ENCODE measurements around the gene KLF16.

Gene KLF16

GRCh38 chr19:1855828-1856255, 7.5 kb downstream of the KLF16 start:
- H3K36me3 ChIP-seq (ENCODE audit: insufficient read depth, low read length), result 0 out of 2 replicates have a peak, but pooled peaks cover 4% of the 10 kb centered on the region
- H3K27ac ChIP-seq, result peak overlapping the region; percentile 61; the same call in 1 of the 2 replicates
- no peak for TF ChIP-seq FOXP2 (optimal IDR thresholded peaks at IDR 0.05; ENCODE audit: control extremely low read depth, extremely low read length, insufficient read depth)
- no peak; the same call in 1 of the 2 replicates for TF ChIP-seq POLR2AphosphoS5 (IDR thresholded peaks at IDR 0.05; ENCODE audit: borderline replicate concordance, low read depth, low read length)
- no peak for TF ChIP-seq EZH2 (IDR thresholded peaks at IDR 0.05)
- no peak overlapping the region for H3K9ac ChIP-seq (ENCODE audit: insufficient read length)
- no peak for DNase-seq (ENCODE audit: low read depth, low spot score)
- H3K9me3 ChIP-seq (ENCODE audit: low read depth, low read length), result no peaks in the 10 kb centered on the region
- no peak overlapping the region for H3K4me3 ChIP-seq

GRCh38 chr19:1855040-1855827, 8.1 kb downstream of the KLF16 start:
- DNase-seq (ENCODE audit: low read depth, low spot score), result no peak
- Histone ChIP-seq H3K4me3 (peak overlapping the region; percentile 70), H3K27ac (peak overlapping the region; percentile 81), H3K9ac (ENCODE audit: insufficient read length) (peak overlapping the region; percentile 41), H3K9me3 (ENCODE audit: low read depth, low read length) (no peaks in the 10 kb centered on the region), H3K36me3 (ENCODE audit: insufficient read depth, low read length) (0 out of 2 replicates have a peak, but pooled peaks cover 4% of the 10 kb centered on the region)
- TF ChIP-seq FOXP2 (optimal IDR thresholded peaks at IDR 0.05; ENCODE audit: control extremely low read depth, extremely low read length, insufficient read depth) (no peak), EZH2 (IDR thresholded peaks at IDR 0.05) (no peak), POLR2AphosphoS5 (IDR thresholded peaks at IDR 0.05; ENCODE audit: borderline replicate concordance, low read depth, low read length) (peak; percentile 33; the same call in 1 of the 2 replicates)

- no peaks in the 10 kb centered on the region for H3K9me3 ChIP-seq (ENCODE audit: low read depth, low read length)
- H3K9ac ChIP-seq (ENCODE audit: insufficient read length), result peak overlapping the region; percentile 41
- H3K4me3 ChIP-seq, result peak overlapping the region; percentile 70
- H3K27ac ChIP-seq, result peak overlapping the region; percentile 81
- 0 out of 2 replicates have a peak, but pooled peaks cover 4% of the 10 kb centered on the region for H3K36me3 ChIP-seq (ENCODE audit: insufficient read depth, low read length)
- DNase-seq (ENCODE audit: low read depth, low spot score), result no peak
- TF ChIP-seq EZH2 (IDR thresholded peaks at IDR 0.05) (no peak), POLR2AphosphoS5 (IDR thresholded peaks at IDR 0.05; ENCODE audit: borderline replicate concordance, low read depth, low read length) (no peak), FOXP2 (optimal IDR thresholded peaks at IDR 0.05; ENCODE audit: control extremely low read depth, extremely low read length, insufficient read depth) (no peak)
Measured at GRCh38 chr19:1854542-1855039, 8.8 kb downstream of the KLF16 start.

GRCh38 chr19:1854039-1854541, 9.3 kb downstream of the KLF16 start:
- DNase-seq (ENCODE audit: low read depth, low spot score), result no peak
- Histone ChIP-seq H3K9me3 (ENCODE audit: low read depth, low read length) (no peaks in the 10 kb centered on the region), H3K27ac (peak overlapping the region; percentile 81), H3K36me3 (ENCODE audit: insufficient read depth, low read length) (0 out of 2 replicates have a peak, but pooled peaks cover 4% of the 10 kb centered on the region), H3K4me3 (no peak overlapping the region), H3K9ac (ENCODE audit: insufficient read length) (no peak overlapping the region)
- no peak for TF ChIP-seq POLR2AphosphoS5 (IDR thresholded peaks at IDR 0.05; ENCODE audit: borderline replicate concordance, low read depth, low read length)
- TF ChIP-seq EZH2 (IDR thresholded peaks at IDR 0.05), result no peak
- TF ChIP-seq FOXP2 (optimal IDR thresholded peaks at IDR 0.05; ENCODE audit: control extremely low read depth, extremely low read length, insufficient read depth), result no peak

GRCh38 chr19:1853295-1854038, 9.9 kb downstream of the KLF16 start:
- H3K27ac ChIP-seq, result peak overlapping the region; percentile 91
- no peak for DNase-seq (ENCODE audit: low read depth, low spot score)
- H3K4me3 ChIP-seq, result peak overlapping the region; percentile 79
- no peak for TF ChIP-seq FOXP2 (optimal IDR thresholded peaks at IDR 0.05; ENCODE audit: control extremely low read depth, extremely low read length, insufficient read depth)
- TF ChIP-seq EZH2 (IDR thresholded peaks at IDR 0.05), result no peak
- no peak for TF ChIP-seq POLR2AphosphoS5 (IDR thresholded peaks at IDR 0.05; ENCODE audit: borderline replicate concordance, low read depth, low read length)
- no peaks in the 10 kb centered on the region for H3K9me3 ChIP-seq (ENCODE audit: low read depth, low read length)
- H3K9ac ChIP-seq (ENCODE audit: insufficient read length), result peak overlapping the region; percentile 32
- H3K36me3 ChIP-seq (ENCODE audit: insufficient read depth, low read length), result 0 out of 2 replicates have a peak, but pooled peaks cover 4% of the 10 kb centered on the region

- TF ChIP-seq POLR2AphosphoS5 (IDR thresholded peaks at IDR 0.05; ENCODE audit: borderline replicate concordance, low read depth, low read length) (no peak), EZH2 (IDR thresholded peaks at IDR 0.05) (no peak), FOXP2 (optimal IDR thresholded peaks at IDR 0.05; ENCODE audit: control extremely low read depth, extremely low read length, insufficient read depth) (no peak)
- Histone ChIP-seq H3K36me3 (ENCODE audit: insufficient read depth, low read length) (0 out of 2 replicates have a peak, but pooled peaks cover 4% of the 10 kb centered on the region), H3K4me3 (peak overlapping the region; percentile 79), H3K9ac (ENCODE audit: insufficient read length) (peak overlapping the region; percentile 39), H3K27ac (peak overlapping the region; percentile 91), H3K9me3 (ENCODE audit: low read depth, low read length) (no peaks in the 10 kb centered on the region)
- no peak for DNase-seq (ENCODE audit: low read depth, low spot score)
Measured at GRCh38 chr19:1852581-1853128, 10.7 kb downstream of the KLF16 start.

- peak overlapping the region; percentile 39 for H3K9ac ChIP-seq (ENCODE audit: insufficient read length)
- no peaks in the 10 kb centered on the region for H3K9me3 ChIP-seq (ENCODE audit: low read depth, low read length)
- no peak for DNase-seq (ENCODE audit: low read depth, low spot score)
- H3K4me3 ChIP-seq, result peak overlapping the region; percentile 79
- TF ChIP-seq POLR2AphosphoS5 (IDR thresholded peaks at IDR 0.05; ENCODE audit: borderline replicate concordance, low read depth, low read length), result 0 out of 2 replicates have a peak, but pooled peaks have one; percentile 25
- TF ChIP-seq FOXP2 (optimal IDR thresholded peaks at IDR 0.05; ENCODE audit: control extremely low read depth, extremely low read length, insufficient read depth), result no peak
- 0 out of 2 replicates have a peak, but pooled peaks cover 4% of the 10 kb centered on the region for H3K36me3 ChIP-seq (ENCODE audit: insufficient read depth, low read length)
- H3K27ac ChIP-seq, result peak overlapping the region; percentile 91
Measured at GRCh38 chr19:1851654-1852580, 11.5 kb downstream of the KLF16 start.

All from SK-N-MC (cell line).